ENCODE data around the gene SMIM33.

SMIM33 gene

DNA sequence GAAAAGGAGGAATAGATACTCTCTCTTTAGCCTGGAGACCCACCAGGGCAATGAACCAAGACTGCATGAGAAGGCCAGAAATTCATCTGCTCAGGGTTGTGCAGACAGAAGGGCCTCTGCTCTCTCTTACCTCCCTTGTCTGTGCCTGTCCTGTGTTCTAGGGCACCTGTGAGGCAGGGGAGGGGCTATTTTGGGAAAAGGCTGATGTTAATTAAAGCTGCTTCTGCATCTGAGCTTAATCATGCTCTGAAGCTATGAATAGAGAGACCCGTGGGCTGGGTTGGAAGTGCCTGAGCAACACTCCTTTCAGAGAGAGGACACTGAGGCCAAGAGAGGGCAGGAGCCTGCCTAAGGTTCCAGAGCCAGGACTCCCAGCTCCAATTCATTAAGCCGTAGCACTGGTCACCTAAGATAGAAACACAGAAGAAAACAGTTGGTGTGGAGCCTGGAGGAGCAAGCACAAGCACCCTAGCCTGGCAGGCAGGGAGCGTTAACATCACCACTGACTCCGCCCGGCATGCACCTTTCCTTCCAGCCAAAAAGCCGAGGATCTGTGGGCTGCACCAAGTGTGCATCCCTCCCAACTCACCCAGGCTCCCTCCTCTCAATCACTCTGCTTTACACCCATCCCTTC, 43.2 kb downstream of the SMIM33 start:
- TF ChIP-seq, protein P1, sequence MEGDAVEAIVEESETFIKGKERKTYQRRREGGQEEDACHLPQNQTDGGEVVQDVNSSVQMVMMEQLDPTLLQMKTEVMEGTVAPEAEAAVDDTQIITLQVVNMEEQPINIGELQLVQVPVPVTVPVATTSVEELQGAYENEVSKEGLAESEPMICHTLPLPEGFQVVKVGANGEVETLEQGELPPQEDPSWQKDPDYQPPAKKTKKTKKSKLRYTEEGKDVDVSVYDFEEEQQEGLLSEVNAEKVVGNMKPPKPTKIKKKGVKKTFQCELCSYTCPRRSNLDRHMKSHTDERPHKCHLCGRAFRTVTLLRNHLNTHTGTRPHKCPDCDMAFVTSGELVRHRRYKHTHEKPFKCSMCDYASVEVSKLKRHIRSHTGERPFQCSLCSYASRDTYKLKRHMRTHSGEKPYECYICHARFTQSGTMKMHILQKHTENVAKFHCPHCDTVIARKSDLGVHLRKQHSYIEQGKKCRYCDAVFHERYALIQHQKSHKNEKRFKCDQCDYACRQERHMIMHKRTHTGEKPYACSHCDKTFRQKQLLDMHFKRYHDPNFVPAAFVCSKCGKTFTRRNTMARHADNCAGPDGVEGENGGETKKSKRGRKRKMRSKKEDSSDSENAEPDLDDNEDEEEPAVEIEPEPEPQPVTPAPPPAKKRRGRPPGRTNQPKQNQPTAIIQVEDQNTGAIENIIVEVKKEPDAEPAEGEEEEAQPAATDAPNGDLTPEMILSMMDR (IDR thresholded peaks at IDR 0.05; ENCODE audit: insufficient read depth, low read length, poor library complexity, severe bottlenecking): no peak
- Histone ChIP-seq H3K4me3 (replicated peaks; ENCODE audit: low read depth, low read length) (no peak overlapping the region), H3K36me3 (ENCODE audit: control insufficient read depth, insufficient read depth, low read length) (no peaks in the 10 kb centered on the region), H3K27me3 (replicated peaks; ENCODE audit: control insufficient read depth, insufficient read depth, low read length) (no peaks in the 10 kb centered on the region)
- no peak for DNase-seq (ENCODE audit: extremely low read depth, insufficient read length)

DNA sequence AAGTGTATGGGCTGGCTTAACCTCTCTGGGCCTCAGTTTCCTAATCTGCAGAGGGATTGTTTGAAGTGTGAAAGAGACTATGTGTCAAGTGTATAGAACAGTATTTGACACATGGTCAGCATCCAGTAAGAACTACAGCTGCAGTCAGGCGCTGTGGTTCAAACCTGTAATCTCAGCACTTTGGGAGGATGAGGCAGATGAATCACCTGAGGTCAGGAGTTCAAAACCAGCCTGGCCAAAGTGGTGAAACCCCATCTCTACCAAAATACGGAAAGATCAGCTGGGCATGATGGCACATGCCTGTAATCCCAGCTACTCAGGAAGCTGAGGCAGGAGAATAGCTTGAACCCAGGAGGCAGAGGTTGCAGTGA, 43.7 kb downstream of the SMIM33 start:
- H3K36me3 ChIP-seq (ENCODE audit: control insufficient read depth, insufficient read depth, low read length): no peaks in the 10 kb centered on the region
- TF ChIP-seq, protein P1 (IDR thresholded peaks at IDR 0.05; ENCODE audit: insufficient read depth, low read length, poor library complexity, severe bottlenecking): no peak
- H3K27me3 ChIP-seq (replicated peaks; ENCODE audit: control insufficient read depth, insufficient read depth, low read length): no peaks in the 10 kb centered on the region
- DNase-seq (ENCODE audit: extremely low read depth, insufficient read length): no peak
- no peak overlapping the region for H3K4me3 ChIP-seq (replicated peaks; ENCODE audit: low read depth, low read length)

DNA sequence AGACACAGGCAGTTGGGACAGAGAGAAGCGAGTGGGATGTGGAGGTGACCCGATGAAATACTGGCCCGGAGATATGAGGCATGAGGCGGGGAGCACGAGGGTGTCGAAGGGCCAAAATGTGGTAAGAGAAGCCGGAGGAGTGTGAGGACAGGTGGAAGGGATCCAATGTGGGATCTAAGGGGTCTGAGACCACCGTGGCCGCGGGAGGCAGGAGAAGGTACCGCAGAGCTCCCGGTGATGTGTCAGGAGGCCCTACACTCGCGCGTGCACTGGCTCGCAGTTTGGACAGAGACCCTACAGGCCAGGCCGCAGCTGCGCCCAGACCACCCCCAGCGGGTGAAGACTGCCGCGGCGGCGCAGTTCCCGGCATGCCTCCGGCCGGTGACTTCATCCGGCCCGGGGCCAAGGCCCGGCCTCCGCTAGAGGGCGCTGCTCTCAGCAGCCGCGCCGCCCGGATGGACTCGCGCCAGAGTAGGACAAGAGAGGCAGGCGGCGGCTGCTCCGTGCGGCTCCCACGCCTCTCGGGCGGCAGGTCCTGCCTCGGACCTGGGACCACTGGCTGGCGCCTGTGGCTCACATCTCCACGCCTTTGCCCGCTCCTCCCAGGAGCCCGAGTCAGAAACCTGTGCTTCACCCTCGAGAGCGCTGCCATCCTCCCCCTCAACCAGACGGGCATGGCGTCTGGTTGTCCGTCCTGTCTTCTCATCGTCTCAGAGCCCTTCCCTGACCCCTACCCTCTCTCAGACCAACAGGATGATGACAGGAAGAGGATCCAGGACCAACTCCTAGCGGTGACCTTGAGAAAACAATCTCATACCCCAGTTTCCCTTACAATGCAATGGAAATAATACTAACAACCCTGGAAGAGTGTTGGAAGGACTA, 47.1 kb downstream of the SMIM33 start:
- peak overlapping the region; percentile 66 for H3K4me3 ChIP-seq (replicated peaks; ENCODE audit: low read depth, low read length)
- no peaks in the 10 kb centered on the region for H3K36me3 ChIP-seq (ENCODE audit: control insufficient read depth, insufficient read depth, low read length)
- TF ChIP-seq, protein P1 (IDR thresholded peaks at IDR 0.05; ENCODE audit: insufficient read depth, low read length, poor library complexity, severe bottlenecking): peak; percentile 96
- no peaks in the 10 kb centered on the region for H3K27me3 ChIP-seq (replicated peaks; ENCODE audit: control insufficient read depth, insufficient read depth, low read length)
- peak; percentile 92 for DNase-seq (ENCODE audit: extremely low read depth, insufficient read length)
